T-helper 9 cell (primary cell): ENCODE data around the gene ASB11.
"Not testable (repeated sequence)": the region's sequence is repeated elsewhere in the genome, so short reads cannot be mapped to it uniquely, and the experiment has no call there.

ENCODE experiments used
- DNase-seq: peaks from one replicate; pipeline ENCODE4 v3.0.0-alpha.2; 2020

ASB11 gene

GRCh38 chrX:15301924-15302323 lies 13.5 kb downstream of the ASB11 start:
- DNase-seq, result no peak

GRCh38 chrX:15299941-15300851 lies 15.2 kb downstream of the ASB11 start:
- no peak for DNase-seq

DNA sequence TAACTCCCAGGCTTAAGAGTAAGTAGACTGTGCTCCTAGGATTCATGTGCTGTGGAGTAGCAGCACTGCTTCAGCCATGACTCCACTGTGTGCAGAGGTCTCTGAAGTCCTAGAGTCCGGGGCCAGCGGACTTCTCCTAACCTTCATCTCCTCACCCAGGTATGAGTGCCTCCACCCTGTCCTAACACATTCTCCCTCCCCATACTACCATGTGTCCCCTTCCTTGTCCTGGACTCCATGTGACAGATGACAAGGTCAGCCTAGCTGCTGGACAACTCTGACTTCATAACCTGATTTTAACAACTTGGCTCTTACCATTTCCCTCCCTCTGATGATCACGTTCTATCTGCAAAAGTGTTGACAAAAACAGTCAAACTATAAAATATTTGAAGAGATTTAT lies 16.7 kb downstream of the ASB11 start:
- DNase-seq, result no peak

DNA sequence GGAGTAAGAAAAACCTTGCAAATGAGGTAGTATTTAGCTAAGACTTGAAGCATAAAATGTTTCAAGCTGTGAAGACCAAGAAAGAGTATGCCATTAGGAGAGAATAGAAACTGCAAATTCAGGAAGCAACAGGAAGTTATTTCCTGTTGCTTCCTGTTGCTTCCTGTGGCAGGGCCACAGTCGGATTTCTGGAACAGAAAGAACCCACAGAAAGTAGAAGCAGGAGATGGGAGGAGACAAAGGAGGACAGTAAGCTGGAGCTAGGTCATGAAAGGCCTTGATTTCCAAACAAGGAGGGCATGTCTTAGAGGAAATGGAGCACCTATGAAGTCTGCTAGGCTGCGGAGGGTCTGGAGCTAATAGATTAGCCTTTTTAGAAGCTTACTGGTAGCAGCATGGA lies 17.2 kb downstream of the ASB11 start:
- no peak for DNase-seq

GRCh38 chrX:15293451-15293850 lies 22.0 kb downstream of the ASB11 start:
- DNase-seq, result no peak

GRCh38 chrX:15292861-15293260 lies 22.6 kb downstream of the ASB11 start:
- no peak for DNase-seq

DNA sequence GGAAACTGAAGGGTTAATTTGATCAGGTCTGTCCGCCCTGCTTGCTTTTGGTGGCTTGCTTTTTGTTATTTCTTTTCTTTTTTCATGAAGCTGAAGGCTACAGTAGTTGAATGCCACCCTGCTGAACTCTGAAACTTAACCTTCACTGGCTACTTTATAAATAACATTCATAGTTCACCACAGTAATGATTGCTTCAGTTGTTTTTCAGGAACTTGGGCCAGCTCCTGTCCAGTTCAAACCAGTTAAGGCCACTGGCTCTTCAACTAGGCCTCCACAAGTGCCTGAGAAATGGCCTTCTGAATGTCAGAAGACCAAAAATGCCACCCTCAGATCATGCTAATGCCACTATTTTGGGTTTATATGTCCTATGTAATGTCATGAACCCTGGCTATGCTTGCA lies 37.8 kb downstream of the ASB11 start:
- no peak for DNase-seq

DNA sequence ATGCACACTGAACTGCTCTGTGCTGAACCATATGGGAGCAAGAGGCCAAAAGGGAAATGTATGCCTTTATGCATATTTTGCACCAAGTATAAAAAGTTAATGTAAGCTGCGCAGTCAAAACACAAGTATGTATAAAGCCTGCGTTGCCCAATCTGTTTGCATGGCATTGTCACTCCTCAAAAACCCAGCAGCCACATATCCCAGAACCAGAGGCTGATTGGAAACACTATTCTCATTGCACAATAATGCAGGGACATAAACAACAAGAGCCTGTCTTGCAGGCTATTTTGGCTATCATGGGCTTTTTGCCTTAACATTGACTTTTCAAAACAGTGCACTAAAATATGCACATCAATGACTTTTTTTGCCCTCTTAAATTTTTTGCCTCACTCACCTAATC lies 40.5 kb downstream of the ASB11 start:
- DNase-seq, result no peak

- DNase-seq, result not testable (repeated sequence)
Measured at GRCh38 chrX:15273275-15273674, 42.2 kb downstream of the ASB11 start.

DNA sequence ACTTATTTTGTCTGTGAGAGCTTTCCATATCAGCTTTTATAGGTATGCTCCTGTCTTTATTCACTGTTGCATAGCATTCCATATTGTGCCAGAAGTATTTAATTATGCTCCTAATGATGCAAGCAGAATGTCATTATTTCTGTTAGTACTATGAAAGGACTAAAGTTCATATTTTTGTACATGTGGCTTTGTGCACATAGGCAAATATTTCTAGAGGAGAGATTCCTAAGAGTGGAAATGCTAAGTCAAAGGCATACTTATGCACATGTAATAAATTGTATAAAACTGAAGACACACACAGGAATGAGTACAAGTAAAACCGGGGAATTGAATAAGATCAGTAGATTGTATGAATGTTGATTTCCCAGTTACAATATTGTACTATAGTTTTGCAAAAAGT lies 43.7 kb downstream of the ASB11 start:
- DNase-seq, result no peak

DNA sequence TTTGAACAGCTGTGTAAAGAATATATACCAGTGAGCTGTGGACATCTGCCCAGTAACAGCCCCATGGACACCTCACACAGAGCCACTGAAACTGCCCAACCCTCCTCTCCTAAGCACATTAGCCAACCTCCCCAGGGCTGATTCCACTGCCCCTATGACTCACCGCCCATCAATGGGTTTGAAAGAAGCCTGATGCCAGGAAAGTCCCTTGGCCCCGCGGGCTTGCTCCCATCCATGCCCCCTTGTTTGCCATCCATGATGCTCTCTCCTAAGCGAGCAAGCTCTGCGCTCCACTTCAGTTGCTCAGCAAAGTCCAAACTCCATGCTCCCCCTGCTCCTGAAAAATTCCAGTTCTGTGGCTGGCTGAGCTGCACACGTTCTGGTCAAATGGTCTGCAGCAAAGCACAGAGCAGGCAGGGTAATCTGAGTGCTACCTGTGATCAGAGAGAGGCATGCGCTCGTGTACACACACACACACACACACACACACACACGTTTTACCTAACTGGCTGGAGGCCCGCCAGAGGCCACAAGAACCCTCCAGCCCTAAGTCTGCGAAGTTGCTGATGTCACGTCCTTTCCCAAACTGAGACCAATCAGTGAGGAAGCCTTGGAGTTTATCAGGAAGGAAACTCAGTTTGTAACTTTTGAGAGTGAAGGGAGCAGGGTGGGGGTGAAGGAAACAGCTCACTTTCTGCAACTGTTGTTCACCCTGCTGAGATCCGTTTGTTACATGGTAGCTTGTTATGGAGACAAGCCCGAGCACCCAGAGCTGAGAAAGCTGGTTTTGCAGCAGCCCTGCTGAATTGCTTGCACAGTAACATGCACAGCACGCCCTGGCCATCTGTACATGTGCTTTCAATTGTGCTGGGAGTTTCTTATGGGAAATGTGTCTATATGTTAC lies 45.6 kb downstream of the ASB11 start, which contains the start of gene ASB9:
Gene ASB9, minus strand, starts transcription at position 466 of the 904 bp plus-strand sequence. Its CDS starts 209 bp downstream, at position 257.
- DNase-seq, result no peak

DNA sequence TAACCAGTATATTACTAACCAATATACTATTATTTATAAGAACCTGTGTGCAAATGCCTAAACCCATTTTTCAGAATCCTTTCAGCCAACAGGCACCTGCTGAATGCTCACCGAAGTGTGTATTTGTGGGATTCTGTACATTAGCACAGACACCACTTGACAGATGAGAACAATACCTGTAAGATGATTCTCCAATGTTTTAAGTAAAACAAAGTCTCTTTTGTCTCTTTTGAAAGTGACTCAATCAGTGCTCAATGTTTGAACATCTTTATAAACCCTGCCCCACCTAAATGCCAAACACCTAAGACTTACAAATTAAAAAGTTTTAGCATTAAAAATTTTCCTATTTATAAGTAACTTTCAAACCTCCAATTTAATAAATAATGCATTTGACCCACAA lies 46.3 kb downstream of the ASB11 start:
- no peak for DNase-seq

DNA sequence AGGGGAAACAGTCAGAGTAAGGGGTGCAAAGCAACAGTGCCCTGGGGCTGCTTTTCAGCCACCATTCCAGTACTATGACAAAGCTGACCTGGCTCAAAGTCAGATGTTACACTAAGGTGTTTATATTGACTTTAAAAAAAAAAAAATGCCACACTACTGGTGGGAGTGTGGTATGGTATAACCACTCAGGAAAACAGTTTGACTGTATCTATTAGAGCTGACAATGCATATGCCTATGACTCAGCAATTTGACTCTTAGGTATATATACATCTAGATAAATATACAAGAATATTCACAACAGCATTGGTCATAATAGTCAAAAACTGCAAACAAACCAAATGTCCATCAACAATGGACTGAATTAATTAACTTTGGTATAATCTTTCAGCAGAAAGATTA lies 60.6 kb downstream of the ASB11 start:
- DNase-seq, result no peak

- no peak for DNase-seq
Measured at GRCh38 chrX:15245896-15246295, 69.5 kb downstream of the ASB11 start.

GRCh38 chrX:15244421-15244820 lies 71.0 kb downstream of the ASB11 start:
- DNase-seq, result no peak

DNA sequence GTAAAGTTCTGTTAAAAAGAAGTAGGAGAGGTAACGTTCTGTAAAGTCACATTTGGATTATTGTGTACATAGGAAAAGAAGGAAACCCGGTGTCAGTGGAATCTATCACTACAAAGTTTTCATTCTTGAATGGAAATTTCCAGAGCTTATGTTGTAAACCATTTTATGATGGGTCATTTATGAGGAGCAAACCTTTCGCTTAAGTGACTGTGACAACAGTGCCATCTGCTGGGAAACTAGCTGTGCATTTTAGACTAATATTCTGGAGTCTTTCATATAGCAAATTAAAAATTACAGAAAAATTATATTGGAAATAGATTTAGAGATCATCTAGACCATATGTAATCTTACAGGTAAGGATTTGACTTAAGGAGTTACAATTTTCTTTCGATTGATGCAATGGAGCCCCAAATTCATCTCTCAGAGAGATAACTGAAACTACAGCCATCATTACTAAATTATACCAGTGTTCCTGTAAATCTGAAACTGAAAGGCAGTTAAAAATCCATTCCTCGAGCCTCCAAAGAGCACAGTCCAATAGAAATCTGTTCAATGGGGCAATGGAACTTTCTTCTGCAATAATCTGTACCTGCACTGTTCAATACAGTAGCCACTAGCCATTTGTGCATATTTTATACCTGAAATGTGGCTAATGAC lies 72.4 kb downstream of the ASB11 start:
- DNase-seq, result peak; percentile 6

- no peak for DNase-seq
Measured at GRCh38 chrX:15241301-15241700, 74.1 kb downstream of the ASB11 start.

GRCh38 chrX:15240414-15240813 lies 75.0 kb downstream of the ASB11 start:
- DNase-seq, result no peak

DNA sequence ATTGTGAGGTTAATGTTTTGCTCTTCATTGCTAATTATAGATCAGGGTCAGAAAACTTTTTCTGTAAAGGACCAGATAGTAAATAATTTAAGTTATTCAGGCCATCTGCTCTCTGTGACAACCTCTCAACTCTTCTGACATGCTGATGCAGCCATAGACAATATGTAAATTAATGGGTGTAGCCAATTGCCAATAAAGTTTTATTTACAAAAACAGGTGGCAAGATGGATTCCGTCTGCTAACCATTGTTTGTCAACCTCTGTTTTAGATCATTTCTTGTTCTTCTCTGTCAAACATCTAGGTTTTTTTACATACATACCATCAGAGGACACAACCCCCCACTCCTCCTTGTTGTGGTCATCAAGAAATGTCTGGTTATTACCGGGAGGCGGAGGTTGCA lies 79.3 kb downstream of the ASB11 start:
- DNase-seq, result no peak

GRCh38 chrX:15235001-15235400 lies 80.4 kb downstream of the ASB11 start:
- no peak for DNase-seq

GRCh38 chrX:15233416-15234015 lies 81.9 kb downstream of the ASB11 start:
- DNase-seq, result no peak
